ENCODE measurements around the gene HELZ.

- TF ChIP-seq, protein P1, sequence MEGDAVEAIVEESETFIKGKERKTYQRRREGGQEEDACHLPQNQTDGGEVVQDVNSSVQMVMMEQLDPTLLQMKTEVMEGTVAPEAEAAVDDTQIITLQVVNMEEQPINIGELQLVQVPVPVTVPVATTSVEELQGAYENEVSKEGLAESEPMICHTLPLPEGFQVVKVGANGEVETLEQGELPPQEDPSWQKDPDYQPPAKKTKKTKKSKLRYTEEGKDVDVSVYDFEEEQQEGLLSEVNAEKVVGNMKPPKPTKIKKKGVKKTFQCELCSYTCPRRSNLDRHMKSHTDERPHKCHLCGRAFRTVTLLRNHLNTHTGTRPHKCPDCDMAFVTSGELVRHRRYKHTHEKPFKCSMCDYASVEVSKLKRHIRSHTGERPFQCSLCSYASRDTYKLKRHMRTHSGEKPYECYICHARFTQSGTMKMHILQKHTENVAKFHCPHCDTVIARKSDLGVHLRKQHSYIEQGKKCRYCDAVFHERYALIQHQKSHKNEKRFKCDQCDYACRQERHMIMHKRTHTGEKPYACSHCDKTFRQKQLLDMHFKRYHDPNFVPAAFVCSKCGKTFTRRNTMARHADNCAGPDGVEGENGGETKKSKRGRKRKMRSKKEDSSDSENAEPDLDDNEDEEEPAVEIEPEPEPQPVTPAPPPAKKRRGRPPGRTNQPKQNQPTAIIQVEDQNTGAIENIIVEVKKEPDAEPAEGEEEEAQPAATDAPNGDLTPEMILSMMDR (conservative IDR thresholded peaks at IDR 0.05 in 1 of 2, IDR thresholded peaks at IDR 0.05 in 1 of 2; ENCODE audit: extremely low read depth in 1 of 2, insufficient read depth in 1 of 2, low read depth in 1 of 2, low read length in 2 of 2), result no peak
- TF ChIP-seq EZH2 (IDR thresholded peaks at IDR 0.05; ENCODE audit: borderline replicate concordance, low read length), result no peak
Observed at GRCh38 chr17:67194134-67194533, 50.9 kb downstream of the HELZ start.

Data from mammary epithelial cell (primary cell).